Measurements from ENCODE around the gene C1QTNF8. TPM values are rescaled to one million over a fixed set of nuclear protein-coding genes. Genes with fewer than 3 reads are reported as not detected.

The C1QTNF8 gene
- total and polyA plus RNA-seq, 2 of the 8 experiments (the other 6 are each of a cell fraction or from before 2014, with no cell fraction given) = not detected

GRCh38 chr16:1102333-1102700 lies 6.3 kb upstream of the C1QTNF8 start:
- Histone ChIP-seq H3K14ac (ENCODE audit: insufficient read length) (no peak overlapping the region), H2AFZ (ENCODE audit: low read length) (no peak overlapping the region), H3K27me3 (replicated peaks in 1 of 4; ENCODE audit: control insufficient read depth in 3 of 4, extremely low read depth in 1 of 4, insufficient read depth in 3 of 4, low read length in 3 of 4) (peaks cover 0 to 5% (median 2%) of the 10 kb centered on the region in 4 experiments; a peak in 2 of 7 replicates), H2BK12ac (ENCODE audit: low read depth, low read length) (no peak overlapping the region), H3K4me1 (replicated peaks in 1 of 4; ENCODE audit: control insufficient read depth in 3 of 4, insufficient read depth in 4 of 4, low read length in 3 of 4) (peaks cover 0 to 9% (median 2%) of the 10 kb centered on the region in 4 experiments; a peak in 4 of 7 replicates), H2BK20ac (ENCODE audit: low read length) (no peak overlapping the region), H3K36me3 (ENCODE audit: control insufficient read depth in 2 of 4, insufficient read depth in 4 of 4, low read length in 3 of 4) (no peaks in the 10 kb centered on the region), H2BK5ac (ENCODE audit: low read depth, low read length) (no peak overlapping the region), H2AK5ac (ENCODE audit: low read depth, low read length) (no peak overlapping the region), H3K23me2 (ENCODE audit: low read depth, low read length) (peaks cover 4% of the 10 kb centered on the region; the same call in 1 of the 2 replicates), H4K20me1 (replicated peaks in 1 of 2; ENCODE audit: control insufficient read depth in 1 of 2, insufficient read depth in 2 of 2, low read length in 2 of 2) (peaks cover 0 to 1% of the 10 kb centered on the region in 2 experiments), H4K91ac (replicated peaks; ENCODE audit: insufficient read length, low read length) (no peak overlapping the region), H3K79me1 (ENCODE audit: low read depth, low read length) (no peaks in the 10 kb centered on the region), H3K79me2 (ENCODE audit: control insufficient read depth in 1 of 2, insufficient read depth in 2 of 2, low read length in 2 of 2) (no peaks in the 10 kb centered on the region), H3K23ac (ENCODE audit: insufficient read length) (no peak overlapping the region), H3K9me3 (ENCODE audit: insufficient read depth in 2 of 2, low read depth in 1 of 2, low read length in 1 of 2) (no peaks in the 10 kb centered on the region), H3K56ac (replicated peaks; ENCODE audit: insufficient read length, low read depth, low read length) (no peak overlapping the region), H2BK15ac (ENCODE audit: low read length) (no peak overlapping the region), H2BK120ac (replicated peaks; ENCODE audit: low read depth, low read length) (no peak overlapping the region), H3K4me3 (ENCODE audit: extremely low read depth in 1 of 4, insufficient read depth in 2 of 4, low read depth in 3 of 4, low read length in 4 of 4) (no peak overlapping the region), H3K4me2 (ENCODE audit: insufficient read depth in 1 of 2, low read depth in 2 of 2, low read length in 2 of 2) (no peak overlapping the region), H3K9ac (replicated peaks in 1 of 4; ENCODE audit: extremely low read depth in 1 of 4, low read depth in 3 of 4, low read length in 3 of 4) (no peak overlapping the region), H4K8ac (ENCODE audit: extremely low read depth, insufficient read depth, low read length) (no peak overlapping the region; the same call in 1 of the 2 replicates), H4K5ac (ENCODE audit: insufficient read length, low read depth, low read length) (no peak overlapping the region), H3K27ac (ENCODE audit: low read depth, low read length) (no peak overlapping the region), H3K18ac (ENCODE audit: extremely low read depth, low read length) (no peak overlapping the region), H3K4ac (replicated peaks; ENCODE audit: insufficient read length, low read depth, low read length) (no peak overlapping the region)
- POLR2A ChIA-PET (ENCODE audit: partially characterized antibody) = no interaction called here
- CTCF ChIA-PET (ENCODE audit: partially characterized antibody) = interaction anchor here (0.9 to 1.7 kb wide), 5 partner anchors 38 to 253 kb away, joined by 3 to 9 read pairs (median 4); no protein-coding TSS in a partner anchor
- DNase-seq (ENCODE audit: low read depth in 1 of 2, low spot score in 2 of 2) (no peak), FAIRE-seq (no peak)
- WGBS, 2 experiments (ENCODE audit: extremely low coverage in 1 of 2, insufficient coverage in 1 of 2, insufficient read length in 1 of 2, insufficient replicate concordance in 2 of 2, low coverage in 1 of 2, low lambda C conversion rate in 2 of 2, missing lambda C conversion rate in 1 of 2) = no CpG with 5 or more reads among the region's 26 CpGs
- no peak for TF ChIP-seq CEBPB (IDR thresholded peaks at IDR 0.05; ENCODE audit: low read depth, low read length)
- no peak for TF ChIP-seq SIN3A (conservative IDR thresholded peaks at IDR 0.05 in 1 of 2, IDR thresholded peaks at IDR 0.05 in 1 of 2; ENCODE audit: low read depth in 1 of 2, low read length in 2 of 2)
- no peak for TF ChIP-seq KDM4A (IDR thresholded peaks at IDR 0.05; ENCODE audit: low read depth, low read length, severe bottlenecking)
- TF ChIP-seq TAF1 (IDR thresholded peaks at IDR 0.05; ENCODE audit: low read depth, low read length) = no peak
- no peak for TF ChIP-seq SRF (IDR thresholded peaks at IDR 0.05; ENCODE audit: low read depth, low read length)
- no peak for TF ChIP-seq E2F6 (IDR thresholded peaks at IDR 0.05)
- TF ChIP-seq RAD21 (IDR thresholded peaks at IDR 0.05 in 1 of 2, conservative IDR thresholded peaks at IDR 0.05 in 1 of 2; ENCODE audit: low read depth in 2 of 2, low read length in 2 of 2) = no peak
- no peak for TF ChIP-seq CBX8 (IDR thresholded peaks at IDR 0.05; ENCODE audit: borderline replicate concordance, low read depth, low read length)

Measured in H1 (cell line).